A549 (cell line): ENCODE results near the gene KIF4A. TPM values are rescaled to one million over a fixed set of nuclear protein-coding genes. Genes with fewer than 3 reads are reported as not detected.

Source experiments
- ATAC-seq, 2 experiments: fragments of 200-7000 bp in 1 of 2; fragments of >200 bp in 1 of 2; cut with Nextera tagmentation in 1 of 2; cut with Tn5 transposase in 1 of 2; 3 replicates each; pipeline versions ENCODE4 v1.8.0 to v1.9.1; 2018 to 2020; ENCODE audit warnings: mild to moderate bottlenecking in 1 of 2, moderate library complexity in 1 of 2
- CTCF ChIA-PET: fragments of 300-600 bp; sonication (Branson Sonifier 250); formaldehyde crosslinking; extraction: SDS; loops from one replicate; lab custom pipeline; 2021; ENCODE audit warnings: antibody characterized with exemption, inconsistent platforms; lab: Yijun Ruan, JAX
- POLR2A ChIA-PET: fragments of 350-600 bp; formaldehyde crosslinking; extraction: SDS; loops from one replicate; lab custom pipeline; 2021; ENCODE audit warnings: antibody characterized with exemption, inconsistent platforms; lab: Yijun Ruan, JAX
- DNase-seq, 2 experiments: peaks; one replicate each; pipeline versions ENCODE4 v3.0.0 to v3.0.0-alpha.2; 2011 to 2016; ENCODE audit warnings: low read depth in 1 of 2, low spot score in 1 of 2
- FAIRE-seq: peaks from 2 replicates; lab custom pipeline; 2011; peaks lifted over from hg19 to GRCh38; lab: Jason Lieb, UNC
- H3K27ac ChIP-seq, 2 experiments: fragments of >200 bp; sonication (Bioruptor Twin); formaldehyde crosslinking; 3 replicates each; pipeline ENCODE4 v1.5.1; 2016 to 2017
- H3K4me1 ChIP-seq: fragments of >200 bp; sonication (Bioruptor Twin); formaldehyde crosslinking; 3 replicates; pipeline ENCODE4 v1.6.1; 2016
- H3K4me2 ChIP-seq: fragments of >200 bp; sonication (Bioruptor Twin); formaldehyde crosslinking; 3 replicates; pipeline ENCODE4 v1.6.1; 2016
- H3K4me3 ChIP-seq: fragments of >200 bp; sonication (Bioruptor Twin); formaldehyde crosslinking; 3 replicates; pipeline ENCODE4 v1.5.1; 2016
- H3K9me3 ChIP-seq: fragments of >200 bp; sonication (Bioruptor Twin); formaldehyde crosslinking; 3 replicates; pipeline ENCODE4 v1.6.1; 2016
- CBX2 ChIP-seq: fragments of 200-600 bp; sonication (generic); IDR thresholded peaks from 2 replicates; pipeline ENCODE4 v1.6.1; 2016; ENCODE audit warnings: low read depth, mild to moderate bottlenecking, borderline replicate concordance
- CHD4 ChIP-seq: fragments of 200-600 bp; sonication (generic); IDR thresholded peaks from 2 replicates; pipeline ENCODE4 v1.6.1; 2016; ENCODE audit warnings: antibody characterized with exemption, mild to moderate bottlenecking, borderline replicate concordance
- EHF ChIP-seq: fragments of 250-450 bp; sonication (Bioruptor Pico); IDR thresholded peaks from 2 replicates; pipeline ENCODE4 v1.5.0; 2020; ENCODE audit warnings: mild to moderate bottlenecking
- EHMT2 ChIP-seq: fragments of 200-600 bp; sonication (generic); IDR thresholded peaks from 2 replicates; pipeline ENCODE4 v1.6.1; 2016; ENCODE audit warnings: antibody characterized with exemption, low read depth, mild to moderate bottlenecking, moderate library complexity
- EP300 ChIP-seq, 2 experiments: fragments of >200 bp; sonication (Bioruptor Twin); formaldehyde crosslinking; IDR thresholded peaks; 2 replicates in 1 of 2; 3 replicates in 1 of 2; pipeline ENCODE4 v1.6.1; 2016 to 2017
- ESRRA ChIP-seq: fragments of 150-350 bp; IDR thresholded peaks from 2 replicates; pipeline ENCODE4 v1.6.1; 2014; ENCODE audit warnings: mild to moderate bottlenecking, low read length, borderline replicate concordance
- FOSB ChIP-seq: fragments of 250-450 bp; sonication (Bioruptor Pico); IDR thresholded peaks from 2 replicates; pipeline ENCODE4 v1.5.0; 2020; ENCODE audit warnings: mild to moderate bottlenecking, moderate library complexity
- GATA3 ChIP-seq: IDR thresholded peaks from 2 replicates; pipeline ENCODE4 v1.6.1; 2012; ENCODE audit warnings: borderline replicate concordance
- HOXB5 ChIP-seq: fragments of 250-450 bp; sonication (Bioruptor Pico); IDR thresholded peaks from 2 replicates; pipeline ENCODE4 v1.5.0; 2020; ENCODE audit warnings: mild to moderate bottlenecking, moderate library complexity
- JUNB ChIP-seq: fragments of >200 bp; sonication (Bioruptor Twin); formaldehyde crosslinking; IDR thresholded peaks from 2 replicates; pipeline ENCODE4 v1.6.1; 2016
- MAZ ChIP-seq: fragments of 150-350 bp; IDR thresholded peaks from 2 replicates; pipeline ENCODE4 v1.6.1; 2014; ENCODE audit warnings: antibody characterized with exemption, low read depth, low read length, borderline replicate concordance
- NR3C1 ChIP-seq: fragments of >200 bp; sonication (Bioruptor Twin); formaldehyde crosslinking; IDR thresholded peaks from 3 replicates; pipeline ENCODE4 v1.6.1; 2017
- RARB ChIP-seq: fragments of 250-450 bp; sonication (Bioruptor Pico); IDR thresholded peaks from 2 replicates; pipeline ENCODE4 v1.8.0; 2021; ENCODE audit warnings: mild to moderate bottlenecking, moderate library complexity
- RFX5 ChIP-seq: fragments of 450-650 bp; IDR thresholded peaks from 2 replicates; pipeline ENCODE4 v1.7.1; 2014; ENCODE audit warnings: antibody characterized with exemption, mild to moderate bottlenecking, moderate library complexity
- SMC3 ChIP-seq: fragments of >200 bp; sonication (Bioruptor Twin); formaldehyde crosslinking; IDR thresholded peaks from 3 replicates; pipeline ENCODE4 v1.6.1; 2018; ENCODE audit warnings: inconsistent platforms
- TFCP2L1 ChIP-seq: fragments of 250-450 bp; sonication (Bioruptor Pico); IDR thresholded peaks from 2 replicates; pipeline ENCODE4 v1.5.0; 2021; ENCODE audit warnings: mild to moderate bottlenecking
- TP53 ChIP-seq: fragments of 250-450 bp; sonication (Bioruptor Pico); IDR thresholded peaks from 2 replicates; pipeline ENCODE4 v1.5.0; 2021; ENCODE audit warnings: mild to moderate bottlenecking, moderate library complexity
- ZFP36 ChIP-seq: fragments of 450-650 bp; IDR thresholded peaks from 2 replicates; pipeline ENCODE4 v1.6.1; 2014; ENCODE audit warnings: borderline replicate concordance; ENCODE audit not compliant: partially characterized antibody
- ZSCAN20 ChIP-seq: fragments of 250-450 bp; sonication (Bioruptor Pico); IDR thresholded peaks from 2 replicates; pipeline ENCODE4 v1.8.0; 2022; ENCODE audit warnings: mild to moderate bottlenecking, moderate library complexity
- WGBS: methylation state at CpG from one replicate; pipeline ENCODE4 v1.1.6; 2017; ENCODE audit errors: missing lambda C conversion rate; 5-methylcytosine and 5-hydroxymethylcytosine counted together
- polyA plus RNA-seq, 4 experiments: library from polyadenylated mRNA; depleted of rRNA in 3 of 4; stranded (reverse); fragments of >200 nt; fragmentation: RNase III in 1 of 4; extraction: RNeasy Plus Mini Kit Qiagen cat#74134 plus additional on column Dnase treatment in 1 of 4; gene quantifications; 2 replicates in 3 of 4; 3 replicates in 1 of 4; pipeline ENCODE4 v1.2.3, GENCODE V29; 2011 to 2017
- TF ChIP-seq, protein P1 (sequence below): fragments of 250-450 bp; sonication (Bioruptor Pico); IDR thresholded peaks from 2 replicates; pipeline ENCODE4 v1.5.0; 2021; ENCODE audit warnings: mild to moderate bottlenecking, moderate library complexity, borderline replicate concordance
- TF ChIP-seq, protein P2 (sequence below): IDR thresholded peaks from 2 replicates; pipeline ENCODE4 v1.6.1; 2012
- TF ChIP-seq, protein P3 (sequence below): fragments of 250-450 bp; sonication (Bioruptor Pico); IDR thresholded peaks from 2 replicates; pipeline ENCODE4 v1.5.0; 2020; ENCODE audit warnings: low read depth, mild to moderate bottlenecking, moderate library complexity

KIF4A gene
- polyA plus RNA-seq, 2 of the 4 experiments (the other 2 are of a cell fraction), result 27.9 to 46.6 TPM

DNA sequence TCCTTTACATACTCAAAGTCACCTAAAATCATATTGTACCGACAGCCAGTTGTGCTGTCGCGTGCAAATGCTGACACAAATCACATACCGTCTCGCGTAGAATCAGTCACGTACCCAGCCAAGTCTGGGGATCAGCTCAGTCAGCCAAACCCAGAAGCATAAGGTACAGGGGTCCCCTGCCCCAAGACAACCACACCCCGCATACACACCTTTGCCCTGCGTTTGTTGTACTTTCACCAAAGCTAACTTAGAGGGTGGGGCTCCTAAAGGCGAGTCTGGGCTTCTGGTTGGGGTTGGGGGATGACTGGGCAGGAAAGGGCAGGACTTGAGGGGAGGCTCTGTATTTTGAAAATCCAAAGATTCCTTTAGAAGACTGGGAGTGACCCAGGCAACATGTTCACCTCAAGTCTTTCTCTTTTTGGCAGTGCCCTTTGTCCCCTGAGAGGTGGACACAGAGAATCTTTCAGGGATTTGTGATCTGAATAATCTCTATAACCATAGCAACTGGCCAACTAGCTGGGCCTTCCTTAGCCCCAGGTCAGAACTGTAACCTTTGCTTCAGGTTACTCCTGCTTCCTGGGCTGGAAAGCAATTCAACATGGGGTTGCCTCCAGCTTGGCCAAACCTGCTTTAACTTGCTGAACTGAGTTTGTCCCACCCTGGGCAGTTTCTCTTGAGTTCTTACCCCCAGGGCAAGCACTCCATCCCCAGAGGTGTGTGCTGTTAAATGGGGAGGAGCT is 134.2 kb downstream of the KIF4A start:
- TF ChIP-seq CHD4, result no peak
- TF ChIP-seq RARB (CRISPR knock-in tag), result no peak
- TF ChIP-seq FOSB (CRISPR knock-in tag), result no peak
- TF ChIP-seq RFX5, result no peak
- no peak for TF ChIP-seq ESRRA
- TF ChIP-seq EHF (CRISPR knock-in tag), result no peak
- no peak for TF ChIP-seq TP53 (CRISPR knock-in tag)
- no peak for TF ChIP-seq HOXB5 (CRISPR knock-in tag)
- TF ChIP-seq NR3C1, result no peak
- TF ChIP-seq EHMT2, result no peak
- TF ChIP-seq MAZ, result no peak
- TF ChIP-seq, protein P1, sequence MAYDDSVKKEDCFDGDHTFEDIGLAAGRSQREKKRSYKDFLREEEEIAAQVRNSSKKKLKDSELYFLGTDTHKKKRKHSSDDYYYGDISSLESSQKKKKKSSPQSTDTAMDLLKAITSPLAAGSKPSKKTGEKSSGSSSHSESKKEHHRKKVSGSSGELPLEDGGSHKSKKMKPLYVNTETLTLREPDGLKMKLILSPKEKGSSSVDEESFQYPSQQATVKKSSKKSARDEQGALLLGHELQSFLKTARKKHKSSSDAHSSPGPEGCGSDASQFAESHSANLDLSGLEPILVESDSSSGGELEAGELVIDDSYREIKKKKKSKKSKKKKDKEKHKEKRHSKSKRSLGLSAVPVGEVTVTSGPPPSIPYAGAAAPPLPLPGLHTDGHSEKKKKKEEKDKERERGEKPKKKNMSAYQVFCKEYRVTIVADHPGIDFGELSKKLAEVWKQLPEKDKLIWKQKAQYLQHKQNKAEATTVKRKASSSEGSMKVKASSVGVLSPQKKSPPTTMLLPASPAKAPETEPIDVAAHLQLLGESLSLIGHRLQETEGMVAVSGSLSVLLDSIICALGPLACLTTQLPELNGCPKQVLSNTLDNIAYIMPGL (CRISPR knock-in tag), result no peak
- no peak for TF ChIP-seq EP300 (IDR thresholded peaks at IDR 0.05)
- H3K4me2 ChIP-seq, result no peak overlapping the region
- no peaks in the 10 kb centered on the region for H3K9me3 ChIP-seq
- WGBS, result 96% methylated on average over 10 of the region's 10 CpGs
- no peak; a peak in 1 of 6 replicates for ATAC-seq
- no peaks in the 10 kb centered on the region for H3K4me1 ChIP-seq
- no peak for DNase-seq
- CTCF ChIA-PET, result interaction anchor here (0.8 to 8.6 kb wide), 3 partner anchors 10 to 241 kb away, joined by 3 to 44 read pairs (median 3); no protein-coding TSS in a partner anchor
- H3K4me3 ChIP-seq, result no peak overlapping the region
- POLR2A ChIA-PET, result no interaction called here
- FAIRE-seq, result no peak
- H3K27ac ChIP-seq, result no peak overlapping the region

DNA sequence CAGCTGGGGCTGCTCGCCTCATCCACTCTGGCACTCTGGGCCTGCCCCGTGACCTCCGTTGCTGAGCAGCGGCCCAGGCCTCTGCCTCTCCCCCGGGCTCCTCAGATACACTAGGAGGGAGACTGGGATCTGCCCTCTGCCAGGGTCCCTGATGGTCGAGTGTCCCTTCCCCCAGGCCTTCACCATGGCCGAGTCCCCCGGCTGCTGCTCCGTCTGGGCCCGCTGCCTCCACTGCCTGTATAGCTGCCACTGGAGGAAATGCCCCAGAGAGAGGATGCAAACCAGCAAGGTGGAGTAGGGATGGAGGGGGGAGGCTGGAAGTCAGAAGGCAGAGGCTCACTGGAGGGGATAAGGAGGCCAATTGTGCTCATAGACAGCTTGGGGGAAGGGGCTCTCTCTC is 134.9 kb downstream of the KIF4A start:
- WGBS, result 86% methylated on average over 7 of the region's 10 CpGs
- TF ChIP-seq MAZ (no peak), CBX2 (no peak), SMC3 (no peak), ZSCAN20 (CRISPR knock-in tag) (no peak), TFCP2L1 (no peak), RFX5 (no peak), ZFP36 (no peak)
- H3K27ac ChIP-seq, result no peak overlapping the region
- H3K4me3 ChIP-seq, result no peak overlapping the region
- POLR2A ChIA-PET, result no interaction called here
- ATAC-seq (no peak; a peak in 3 of 6 replicates), FAIRE-seq (no peak), DNase-seq (no peak)
- no peaks in the 10 kb centered on the region for H3K4me1 ChIP-seq
- CTCF ChIA-PET, result interaction anchor here (8.6 kb wide), 1 partner anchor 9 kb away, joined by 44 read pairs; no protein-coding TSS in a partner anchor
- no peaks in the 10 kb centered on the region for H3K9me3 ChIP-seq
- no peak overlapping the region for H3K4me2 ChIP-seq

DNA sequence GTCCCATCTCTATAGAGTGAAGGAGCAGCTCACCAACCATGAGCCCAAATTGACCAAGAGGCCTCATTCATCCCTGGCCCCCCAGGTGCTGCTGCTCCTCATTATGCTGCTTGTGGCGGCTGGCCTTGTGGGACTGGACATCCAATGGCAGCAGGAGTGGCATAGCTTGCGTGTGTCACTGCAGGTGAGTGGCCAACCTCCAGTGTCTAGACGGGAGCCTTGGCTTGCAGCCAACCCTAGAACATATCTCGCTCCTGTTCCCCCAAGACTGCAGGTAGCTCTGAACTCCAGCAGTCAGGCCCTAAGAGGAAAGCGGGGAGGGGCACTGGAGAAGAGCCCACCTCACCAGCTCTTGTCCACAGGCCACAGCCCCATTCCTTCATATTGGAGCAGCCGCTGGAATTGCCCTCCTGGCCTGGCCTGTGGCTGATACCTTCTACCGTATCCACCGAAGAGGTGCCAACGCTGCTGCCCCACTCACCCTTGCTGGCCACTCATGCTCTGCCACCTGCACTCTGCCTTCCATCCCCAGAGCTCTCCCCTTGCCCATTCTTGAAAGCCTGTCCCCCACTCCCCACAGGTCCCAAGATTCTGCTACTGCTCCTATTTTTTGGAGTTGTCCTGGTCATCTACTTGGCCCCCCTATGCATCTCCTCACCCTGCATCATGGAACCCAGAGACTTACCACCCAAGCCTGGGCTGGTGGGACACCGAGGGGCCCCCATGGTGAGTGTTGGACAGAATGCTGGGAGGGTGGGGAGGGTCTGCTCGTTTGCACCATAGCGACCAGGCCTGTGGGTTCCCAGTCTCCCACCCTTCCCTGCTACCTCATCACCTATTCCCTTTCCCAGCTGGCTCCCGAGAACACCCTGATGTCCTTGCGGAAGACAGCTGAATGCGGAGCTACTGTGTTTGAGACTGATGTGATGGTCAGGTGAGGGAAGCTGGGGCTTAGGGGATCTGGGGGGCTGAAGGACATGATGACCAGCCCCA is 136.7 kb downstream of the KIF4A start:
- WGBS, result 73% methylated on average over 7 of the region's 15 CpGs
- Histone ChIP-seq H3K4me1 (no peaks in the 10 kb centered on the region), H3K4me3 (no peak overlapping the region), H3K27ac (no peak overlapping the region), H3K9me3 (no peaks in the 10 kb centered on the region), H3K4me2 (no peak overlapping the region)
- TF ChIP-seq, protein P2, sequence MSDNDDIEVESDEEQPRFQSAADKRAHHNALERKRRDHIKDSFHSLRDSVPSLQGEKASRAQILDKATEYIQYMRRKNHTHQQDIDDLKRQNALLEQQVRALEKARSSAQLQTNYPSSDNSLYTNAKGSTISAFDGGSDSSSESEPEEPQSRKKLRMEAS, result no peak
- TF ChIP-seq, protein P3, sequence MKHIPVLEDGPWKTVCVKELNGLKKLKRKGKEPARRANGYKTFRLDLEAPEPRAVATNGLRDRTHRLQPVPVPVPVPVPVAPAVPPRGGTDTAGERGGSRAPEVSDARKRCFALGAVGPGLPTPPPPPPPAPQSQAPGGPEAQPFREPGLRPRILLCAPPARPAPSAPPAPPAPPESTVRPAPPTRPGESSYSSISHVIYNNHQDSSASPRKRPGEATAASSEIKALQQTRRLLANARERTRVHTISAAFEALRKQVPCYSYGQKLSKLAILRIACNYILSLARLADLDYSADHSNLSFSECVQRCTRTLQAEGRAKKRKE (CRISPR knock-in tag), result no peak
- TF ChIP-seq SMC3 (no peak), EHF (CRISPR knock-in tag) (no peak), GATA3 (no peak), JUNB (no peak), EHMT2 (no peak)
- POLR2A ChIA-PET, result no interaction called here
- FAIRE-seq, result no peak
- no peak for DNase-seq
- CTCF ChIA-PET, result no interaction called here
- no peak for ATAC-seq
